GM21528 (cell line): Measurements from ENCODE around the gene MGAT5B.
"Not testable (repeated sequence)": the region's sequence is repeated elsewhere in the genome, so short reads cannot be mapped to it uniquely, and the experiment has no call there.

Experiments
- ATAC-seq: cut with Tn5 transposase; IDR thresholded peaks from one replicate; pipeline ENCODE4 v1.9.1; 2021; ENCODE audit warnings: mild to moderate bottlenecking, moderate library complexity; ENCODE audit not compliant: unreplicated experiment, low FRiP score

The MGAT5B gene

GRCh38 chr17:76847031-76847430 is 21.2 kb upstream of the MGAT5B start:
- no peak for ATAC-seq

DNA sequence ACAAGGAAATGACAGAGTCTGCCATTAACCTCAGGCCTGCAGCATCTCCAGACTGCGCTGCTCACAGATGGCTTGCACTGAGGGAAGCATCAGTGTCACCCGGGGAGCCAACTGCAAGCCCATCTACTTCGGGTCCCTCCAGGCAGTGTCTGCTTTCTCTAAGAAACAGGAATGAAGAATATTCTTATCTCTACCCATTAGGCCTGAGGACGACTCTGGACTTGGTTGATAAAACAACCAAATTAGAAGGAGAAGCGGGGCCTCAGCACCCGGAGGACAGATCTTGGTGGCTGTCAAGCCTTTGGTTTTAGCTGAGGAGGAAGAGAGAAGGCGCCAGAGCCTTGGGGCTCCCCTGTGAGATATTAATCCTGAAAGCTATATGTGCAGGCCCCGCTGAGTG is 19.5 kb upstream of the MGAT5B start:
- no peak for ATAC-seq

DNA sequence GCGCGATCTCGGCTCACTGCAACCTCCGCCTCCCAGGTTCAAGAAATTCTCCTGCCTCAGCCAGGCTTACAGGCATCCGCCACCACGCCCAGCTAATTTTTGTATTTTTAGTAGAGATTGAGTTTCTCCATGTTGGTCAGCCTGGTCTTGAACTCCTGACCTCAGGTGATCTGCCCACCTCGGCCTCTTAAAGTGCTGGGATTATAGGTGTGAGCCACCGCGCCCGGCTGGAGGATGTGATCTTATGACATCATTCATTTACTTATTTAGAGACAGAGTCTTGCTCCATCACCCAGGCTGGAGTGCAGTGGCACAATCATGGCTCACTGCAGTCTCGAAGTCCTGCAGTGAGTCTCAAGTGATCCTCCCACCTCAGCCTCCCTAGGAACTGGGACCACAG is 19.0 kb upstream of the MGAT5B start:
- not testable (repeated sequence) for ATAC-seq

DNA sequence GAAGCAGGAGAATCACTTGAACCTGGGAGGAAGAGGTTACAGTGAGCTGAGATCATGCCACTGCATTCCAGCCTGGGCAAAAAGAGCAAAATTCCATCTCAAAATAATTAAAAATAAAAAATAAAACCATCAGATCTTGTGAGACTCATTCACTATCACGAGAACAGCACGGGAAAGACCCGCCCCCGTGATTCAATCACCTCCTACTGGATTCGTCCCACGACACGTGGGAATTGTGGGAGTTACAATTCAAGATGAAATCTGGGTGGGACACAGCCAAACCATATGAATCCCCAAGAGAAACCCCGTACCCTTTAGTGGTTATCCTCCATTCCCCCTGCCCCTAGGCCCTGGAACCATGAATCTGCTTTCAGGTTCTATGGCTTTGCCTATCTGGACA is 15.4 kb upstream of the MGAT5B start:
- no peak for ATAC-seq

DNA sequence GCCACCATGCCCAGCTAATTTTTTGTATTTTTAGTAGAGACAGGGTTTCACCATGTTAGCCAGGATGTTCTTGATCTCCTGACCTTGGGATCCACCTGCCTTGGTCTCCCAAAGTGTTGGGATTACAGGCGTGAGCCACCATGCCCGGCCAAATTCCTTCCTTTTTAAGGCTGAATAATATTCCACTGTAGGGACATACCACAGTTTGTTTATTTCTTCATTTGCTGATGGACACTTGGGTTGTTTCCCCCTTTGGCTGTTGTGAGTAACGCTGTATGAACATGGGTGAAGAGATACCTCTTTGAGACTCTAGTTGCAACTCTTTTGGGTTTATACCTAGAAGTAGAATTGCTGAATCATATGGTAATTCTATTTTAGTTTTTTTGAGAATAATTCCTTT is 13.1 kb upstream of the MGAT5B start:
- no peak for ATAC-seq

GRCh38 chr17:76862079-76862478 is 6.1 kb upstream of the MGAT5B start:
- ATAC-seq = no peak

DNA sequence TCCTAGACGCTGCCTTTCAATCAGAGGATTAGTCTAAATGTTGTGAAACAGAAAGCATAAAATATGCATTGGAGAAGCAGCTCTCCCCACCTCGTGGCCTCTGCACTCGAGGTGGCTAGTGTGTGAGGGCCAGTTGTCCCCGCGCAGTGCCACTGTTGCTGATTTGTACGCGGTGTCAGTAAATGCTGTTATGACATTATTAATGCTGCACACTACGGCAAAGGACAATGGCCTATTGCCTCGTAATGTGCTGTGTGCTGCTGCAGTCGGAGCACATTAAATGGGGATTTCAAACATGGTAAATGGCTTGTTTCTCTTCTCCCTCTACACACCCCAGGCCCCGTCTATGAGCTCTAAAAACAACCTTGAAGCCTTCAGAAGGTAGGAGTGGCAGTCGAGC is 5.7 kb upstream of the MGAT5B start:
- ATAC-seq = no peak

DNA sequence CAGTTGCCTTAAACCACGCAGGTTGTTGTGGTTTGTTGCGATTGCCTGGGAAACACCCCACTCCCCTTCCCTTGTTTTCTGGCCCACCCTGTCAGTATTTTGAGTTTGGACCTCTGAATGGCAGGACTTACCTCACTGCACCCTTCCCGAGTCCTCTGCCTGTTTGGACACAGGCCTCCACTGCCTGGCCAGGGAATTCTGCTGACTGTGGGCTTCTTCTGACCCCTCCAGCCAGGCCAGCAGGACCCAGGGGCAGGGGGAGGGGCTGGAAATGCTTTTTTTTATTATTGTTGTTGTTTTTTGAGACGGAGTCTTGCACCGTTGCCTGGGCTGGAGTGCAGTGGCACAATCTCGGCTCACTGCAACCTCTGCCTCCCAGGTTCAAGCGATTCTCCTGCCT is 4.2 kb upstream of the MGAT5B start:
- no peak for ATAC-seq

- ATAC-seq = no peak
Observed at GRCh38 chr17:76865174-76865573, 3.0 kb upstream of the MGAT5B start.

GRCh38 chr17:76866203-76866602 is 2.0 kb upstream of the MGAT5B start:
- no peak for ATAC-seq

GRCh38 chr17:76866774-76867577 is 1.2 kb upstream of the MGAT5B start:
- ATAC-seq = no peak

DNA sequence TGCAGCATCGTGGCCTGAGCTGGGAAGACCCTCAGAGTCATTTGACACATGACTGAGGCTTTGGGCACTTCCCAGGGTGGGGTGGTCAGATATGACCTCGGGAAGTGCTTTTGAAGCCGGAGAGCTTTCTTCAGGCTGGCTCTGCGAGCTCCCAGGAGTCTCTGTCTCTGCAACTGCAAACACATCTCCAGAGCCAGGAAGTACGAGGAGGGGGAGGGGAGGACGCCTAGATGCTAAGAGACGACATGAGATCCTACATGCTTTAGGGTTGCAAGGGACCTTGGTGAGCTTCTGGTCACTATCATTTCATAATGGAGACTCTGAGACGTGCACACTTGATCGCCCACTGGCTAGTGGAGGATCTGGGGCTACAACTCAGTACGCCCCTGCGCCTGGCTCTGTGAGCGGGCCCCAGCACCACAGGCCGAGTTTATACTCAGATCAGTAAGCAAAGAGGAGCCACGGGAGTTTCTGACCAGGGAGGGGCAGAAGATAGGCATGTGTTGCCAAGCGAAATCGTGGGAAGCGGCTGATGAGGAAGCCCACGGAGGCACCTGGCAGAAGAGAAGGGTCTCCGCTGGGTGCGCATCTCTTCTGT is 527 bp upstream of the MGAT5B start:
- no peak for ATAC-seq

DNA sequence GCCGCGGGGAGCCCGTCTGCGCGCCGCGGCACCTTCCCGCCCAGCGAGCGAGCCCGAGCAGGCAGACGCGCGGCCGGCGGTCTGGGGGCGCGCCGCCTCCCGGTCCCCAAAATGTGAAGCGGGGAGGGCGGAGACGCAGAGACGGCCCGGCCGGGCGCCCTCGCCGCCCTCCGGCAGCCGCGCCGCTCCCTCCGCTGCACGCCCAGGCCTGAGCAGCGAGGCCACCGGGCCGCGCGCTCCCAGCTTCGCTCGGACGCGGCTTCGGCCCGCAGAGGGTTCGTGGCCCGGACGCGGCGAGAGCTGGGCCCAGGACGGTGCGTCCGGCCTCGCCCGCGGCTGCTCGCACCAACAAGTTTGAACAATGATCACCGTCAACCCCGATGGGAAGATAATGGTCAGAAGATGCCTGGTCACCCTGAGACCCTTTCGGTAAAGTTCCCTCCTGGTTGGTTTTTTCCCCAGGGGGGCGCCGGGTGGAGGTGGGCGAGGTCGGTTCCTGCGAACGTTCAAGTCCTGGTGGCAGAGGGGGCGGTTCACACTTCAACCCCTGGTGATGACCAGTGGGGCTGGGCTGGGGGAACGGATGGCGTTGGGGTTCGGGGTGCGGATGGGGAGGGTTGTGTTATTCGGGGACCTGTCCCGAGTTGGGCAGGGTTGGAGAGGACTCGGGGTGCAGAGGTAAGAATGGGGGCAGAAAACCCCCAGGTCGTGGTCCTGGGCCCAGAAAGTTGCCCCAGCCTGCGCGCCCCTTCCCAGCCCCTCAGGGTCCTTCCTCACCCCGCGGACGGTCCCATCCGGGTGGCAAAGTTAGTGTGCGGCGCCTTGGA is 678 bp downstream of the MGAT5B start:
- ATAC-seq = no peak

DNA sequence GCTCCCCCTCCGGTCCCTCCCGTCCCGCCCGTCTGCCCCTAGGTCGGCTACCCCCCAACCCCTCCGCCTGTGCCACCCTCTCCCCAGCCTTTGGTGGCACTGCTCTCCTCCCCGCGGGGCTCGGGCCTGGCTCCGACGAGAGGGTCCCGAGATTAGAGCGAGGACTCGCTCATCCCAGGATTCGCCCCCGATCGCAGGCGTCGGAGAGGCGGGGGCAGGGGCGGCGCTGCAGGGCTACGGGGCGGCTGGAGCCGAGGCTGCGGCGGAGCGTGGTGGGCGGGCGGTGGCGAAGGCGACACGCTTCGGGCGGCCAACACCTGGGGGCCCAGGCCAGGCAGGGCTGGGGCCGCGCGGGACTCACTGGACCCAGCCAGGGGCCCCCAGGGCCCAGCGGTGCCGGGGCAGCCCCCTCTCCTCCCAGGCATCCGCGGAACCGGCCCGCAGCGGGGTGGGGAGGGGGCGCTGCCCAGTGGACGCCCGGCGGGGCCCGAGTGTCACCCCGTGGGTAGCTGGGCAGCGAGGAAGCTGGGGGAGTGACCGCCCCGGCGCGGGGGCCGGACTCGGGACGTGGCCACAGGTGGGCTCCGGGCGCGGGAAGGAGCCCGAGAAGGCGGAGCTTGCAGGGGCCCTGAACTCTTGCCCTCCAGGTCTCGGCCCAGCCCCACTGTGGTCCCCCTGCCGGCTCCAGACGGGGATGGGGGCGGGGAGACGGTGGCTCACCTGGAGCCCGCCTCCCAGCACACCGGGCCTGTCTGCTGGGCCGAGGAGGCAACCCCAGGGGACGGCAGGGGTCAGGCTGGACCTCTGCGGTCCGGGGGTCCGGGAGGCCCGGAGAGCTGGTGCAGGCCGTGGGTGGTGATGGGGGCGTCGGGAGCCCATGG is 1.5 kb downstream of the MGAT5B start:
- no peak for ATAC-seq

DNA sequence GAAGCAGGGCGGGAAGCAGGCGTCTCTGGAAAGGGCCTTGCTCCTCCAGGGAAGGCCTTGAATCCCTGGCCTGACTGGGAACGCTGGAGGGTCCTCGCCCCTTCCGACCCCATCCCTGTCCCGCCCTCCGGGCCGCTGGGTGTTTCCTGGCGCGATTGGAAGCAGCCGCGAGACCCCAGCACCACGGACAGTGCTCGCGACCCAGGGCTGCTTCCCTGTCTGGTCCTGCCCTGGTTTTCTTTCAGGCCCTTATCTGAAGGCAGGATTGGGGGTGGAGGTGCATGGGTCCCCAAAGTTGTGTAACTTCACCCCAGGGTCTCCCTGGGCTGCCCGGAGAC is 2.1 kb downstream of the MGAT5B start:
- no peak for ATAC-seq

DNA sequence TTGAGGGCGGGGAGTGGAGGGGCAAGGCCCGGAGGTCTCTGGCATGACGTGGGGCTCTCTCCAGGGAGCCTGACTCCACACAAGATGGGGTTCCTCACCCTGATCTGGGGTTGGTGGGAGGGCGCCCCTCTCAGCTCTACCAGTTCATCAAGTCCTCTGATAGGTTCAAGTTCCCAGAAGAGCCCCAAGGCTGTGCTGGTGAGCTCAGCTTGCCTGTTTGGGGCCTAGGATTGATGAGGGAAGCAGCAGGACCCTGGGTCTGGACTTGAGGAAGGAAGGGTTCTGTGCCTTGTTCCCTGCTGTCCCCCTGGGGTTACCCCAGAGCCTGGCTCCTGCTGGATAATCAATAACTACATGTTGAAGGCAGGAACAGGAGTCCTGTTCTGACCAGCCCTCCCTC is 3.5 kb downstream of the MGAT5B start:
- no peak for ATAC-seq

- ATAC-seq = no peak
Observed at GRCh38 chr17:76872221-76872873, 4.1 kb downstream of the MGAT5B start.

DNA sequence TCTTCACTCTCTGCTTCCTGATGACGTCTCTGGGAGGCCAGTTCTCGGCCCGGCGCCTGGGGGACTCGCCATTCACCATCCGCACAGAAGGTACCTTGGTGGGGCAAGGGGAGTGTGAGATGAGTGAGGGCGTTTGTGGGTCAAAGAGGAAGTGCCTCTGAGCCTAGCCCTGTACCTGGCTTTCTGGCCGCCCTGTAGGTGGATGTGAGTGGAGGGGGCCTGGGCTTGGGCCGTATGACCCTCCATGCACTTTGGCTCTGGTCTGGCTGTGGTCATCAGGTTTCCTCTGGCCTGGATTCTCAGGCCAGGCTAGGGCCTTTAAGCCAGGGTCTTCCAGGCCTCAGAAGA is 4.6 kb downstream of the MGAT5B start:
- ATAC-seq = no peak

- no peak for ATAC-seq
Observed at GRCh38 chr17:76873856-76874255, 5.7 kb downstream of the MGAT5B start.

DNA sequence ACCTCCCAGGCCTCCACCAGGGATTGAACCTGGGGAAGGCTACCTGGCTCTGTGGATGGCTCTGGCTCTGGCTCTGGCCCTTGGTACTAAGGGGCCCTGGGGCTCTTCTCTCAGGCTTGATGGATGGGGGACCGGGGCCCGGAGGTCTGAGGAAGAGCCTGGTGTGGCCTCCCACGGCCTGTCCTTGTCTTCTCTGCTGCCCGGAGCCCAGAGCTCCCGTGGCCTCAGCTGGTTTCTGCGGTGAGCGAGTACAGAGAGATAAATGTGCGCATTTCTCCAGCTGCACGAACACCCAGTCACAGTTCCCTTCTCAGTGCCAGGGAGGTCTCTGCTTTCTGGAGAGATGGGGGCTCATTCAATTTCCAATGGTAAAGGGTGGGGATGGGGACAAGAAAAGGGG is 9.2 kb downstream of the MGAT5B start:
- no peak for ATAC-seq
